Cortex of kidney (tissue), 1 donor: ENCODE measurements around the gene KCNMA1.

ENCODE experiments used
- DNase-seq: peaks from one replicate; lab custom pipeline; 2025; lab: John Stamatoyannopoulos, UW

The KCNMA1 gene

DNA sequence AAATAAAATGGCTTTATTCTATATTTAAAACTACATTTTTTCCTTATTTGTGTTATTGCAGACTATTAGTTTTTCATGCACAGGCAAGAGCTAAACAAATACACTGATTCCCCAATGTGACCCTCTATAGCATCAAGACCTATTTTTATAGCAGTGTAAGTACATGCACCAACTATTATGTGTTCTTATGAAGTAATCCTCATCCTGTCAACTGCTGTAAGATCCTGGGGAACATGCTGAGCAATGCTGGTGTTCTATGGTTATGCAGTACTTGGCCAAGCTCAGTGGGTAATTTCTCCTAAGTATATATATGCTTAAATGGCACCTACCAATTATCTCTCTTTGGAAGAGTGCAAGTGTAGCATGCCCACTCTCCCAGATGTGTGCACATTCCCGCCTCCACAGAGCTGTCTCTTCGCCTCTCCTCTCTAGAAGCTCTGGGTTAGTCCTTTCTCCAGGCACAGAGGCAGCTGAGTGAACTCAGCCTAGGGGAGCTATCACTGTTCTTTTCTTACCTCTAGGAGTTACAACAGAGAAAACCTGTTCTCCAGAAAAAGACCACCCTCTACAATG is 428.8 kb downstream of the KCNMA1 start:
- DNase-seq, result no peak

DNA sequence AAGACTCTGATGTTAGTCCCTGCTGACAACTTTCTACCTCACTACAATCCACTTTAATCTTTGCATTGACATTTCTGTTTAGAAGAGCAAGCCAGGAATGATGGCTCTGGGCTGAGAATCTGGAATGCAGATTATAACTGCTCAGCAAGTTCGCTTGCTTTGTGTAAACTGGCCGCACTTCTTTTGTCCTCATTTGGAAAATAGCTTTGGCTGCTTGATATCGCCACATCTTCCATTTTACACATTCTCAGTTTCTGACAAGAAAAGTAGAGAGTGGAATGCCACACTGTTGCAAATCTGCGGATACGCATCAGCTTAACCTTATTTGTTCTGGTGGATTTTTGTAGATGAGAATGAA is 429.8 kb downstream of the KCNMA1 start:
- DNase-seq, result no peak

- no peak for DNase-seq
These were observed 430.3 kb downstream of the KCNMA1 start for GRCh38 chr10:77207182-77207827.

- no peak for DNase-seq
These were observed 432.5 kb downstream of the KCNMA1 start for GRCh38 chr10:77205135-77205534.

- no peak for DNase-seq
These were observed 433.4 kb downstream of the KCNMA1 start for GRCh38 chr10:77204171-77204570.

DNA sequence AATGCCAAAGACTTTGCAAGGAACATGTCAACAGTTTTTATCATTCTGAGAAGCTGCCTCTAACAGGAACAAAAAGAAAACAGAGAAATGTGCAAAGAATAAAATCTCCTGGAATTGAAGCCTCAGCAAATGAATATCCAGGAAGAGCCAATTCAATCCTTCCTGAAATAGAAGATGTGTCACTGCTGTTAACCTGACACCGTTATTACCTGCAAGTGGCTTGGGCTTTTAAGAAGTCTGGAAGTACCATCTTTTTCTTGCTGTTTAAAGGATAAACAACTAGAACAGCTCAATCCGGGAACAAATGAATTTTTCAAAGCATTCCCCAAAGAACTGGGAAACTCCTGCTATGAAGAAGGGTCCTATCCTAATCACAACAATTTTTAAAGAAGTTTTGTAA is 434.8 kb downstream of the KCNMA1 start:
- DNase-seq, result no peak

GRCh38 chr10:77201135-77202106 is 436.2 kb downstream of the KCNMA1 start:
- no peak for DNase-seq

GRCh38 chr10:77197544-77197943 is 440.1 kb downstream of the KCNMA1 start:
- DNase-seq, result no peak

- no peak for DNase-seq
These were observed 441.0 kb downstream of the KCNMA1 start for GRCh38 chr10:77196614-77197013.

DNA sequence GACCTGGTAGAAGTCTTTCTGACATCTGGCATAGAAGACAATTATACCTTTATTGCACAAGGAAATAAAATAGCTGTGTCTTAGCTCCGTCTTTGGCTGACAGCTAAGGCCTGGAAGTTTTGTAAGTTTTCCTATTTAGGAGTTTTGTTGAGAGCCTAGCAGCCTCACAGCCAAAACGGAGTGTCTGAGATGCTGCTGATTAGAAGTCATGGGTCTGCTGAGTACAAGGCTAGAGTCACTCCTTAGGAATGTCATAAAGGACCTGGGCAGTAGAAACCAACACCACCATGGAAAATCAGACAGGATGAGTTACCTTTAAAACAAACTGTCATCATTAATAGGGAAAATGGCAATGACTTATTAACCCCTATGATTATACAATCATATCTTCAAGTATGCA is 442.5 kb downstream of the KCNMA1 start:
- DNase-seq, result no peak

DNA sequence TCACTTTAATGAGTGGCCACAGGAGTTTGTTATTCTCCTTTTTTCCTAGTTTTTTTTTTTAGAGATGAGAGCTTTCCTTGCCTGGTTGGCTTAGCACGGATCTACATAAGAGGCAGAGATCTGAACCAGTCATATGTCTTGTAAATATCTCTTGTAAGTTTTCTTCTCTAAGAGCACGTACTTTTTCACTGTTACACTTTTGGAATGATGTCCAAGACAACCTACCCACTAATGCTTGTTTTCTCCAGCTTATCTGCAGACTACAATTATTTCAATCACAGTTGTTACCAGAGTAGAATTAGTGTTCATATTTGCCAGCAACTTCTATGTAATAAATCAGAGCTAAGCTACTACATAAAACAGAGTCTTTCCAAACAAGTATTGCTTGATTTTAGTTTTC is 444.6 kb downstream of the KCNMA1 start:
- no peak for DNase-seq

DNA sequence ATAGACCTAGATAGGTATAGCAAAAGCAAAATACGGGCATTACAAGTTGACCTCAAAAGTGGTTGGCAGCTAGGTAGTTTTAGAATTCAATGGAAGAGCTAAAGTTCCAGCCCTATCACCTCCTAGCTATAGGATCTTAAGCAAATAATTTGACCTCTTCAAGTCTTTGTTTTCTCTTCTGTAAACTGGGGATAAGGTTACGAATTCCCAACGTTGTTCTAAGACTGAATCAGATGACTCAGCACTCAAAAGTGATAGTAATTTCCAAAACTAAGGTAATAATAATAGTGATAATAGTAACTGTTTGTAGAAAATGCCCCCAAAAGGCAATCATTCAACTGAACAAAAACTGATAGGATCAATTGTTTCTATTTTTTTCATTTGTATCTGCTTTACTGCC is 445.2 kb downstream of the KCNMA1 start:
- DNase-seq, result no peak

DNA sequence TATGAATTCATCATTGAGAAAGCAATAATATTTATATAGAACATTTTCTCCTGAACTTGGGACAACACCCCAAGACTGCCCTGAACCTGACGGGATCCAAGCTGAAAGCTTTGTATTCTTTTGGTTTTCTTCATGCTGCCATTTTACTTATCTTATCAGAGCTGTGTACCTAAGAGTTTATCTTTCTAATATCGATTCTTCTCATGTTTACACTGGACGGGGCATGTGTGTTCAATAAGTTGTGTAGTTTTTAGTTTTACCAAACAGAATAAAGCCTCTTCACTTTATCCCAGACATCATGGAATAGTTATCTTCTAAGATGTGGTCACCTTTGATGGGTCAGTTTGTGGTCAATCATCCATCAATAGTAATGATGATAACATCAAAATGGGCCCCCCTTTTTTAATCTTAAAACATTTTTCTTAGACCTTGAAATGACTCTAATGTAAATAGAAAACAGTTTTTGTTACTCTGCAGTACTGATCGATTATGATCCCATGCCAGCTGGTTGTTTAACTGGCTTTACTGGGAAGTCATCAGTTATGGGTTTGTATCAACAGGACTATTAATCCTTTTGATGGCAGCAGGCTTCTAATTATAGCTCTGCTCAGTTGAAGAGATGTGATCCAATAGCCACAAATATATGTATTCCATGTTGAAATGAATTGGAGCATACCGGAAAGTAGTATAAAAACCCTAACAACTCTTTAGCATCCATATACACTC is 446.1 kb downstream of the KCNMA1 start:
- no peak for DNase-seq

DNA sequence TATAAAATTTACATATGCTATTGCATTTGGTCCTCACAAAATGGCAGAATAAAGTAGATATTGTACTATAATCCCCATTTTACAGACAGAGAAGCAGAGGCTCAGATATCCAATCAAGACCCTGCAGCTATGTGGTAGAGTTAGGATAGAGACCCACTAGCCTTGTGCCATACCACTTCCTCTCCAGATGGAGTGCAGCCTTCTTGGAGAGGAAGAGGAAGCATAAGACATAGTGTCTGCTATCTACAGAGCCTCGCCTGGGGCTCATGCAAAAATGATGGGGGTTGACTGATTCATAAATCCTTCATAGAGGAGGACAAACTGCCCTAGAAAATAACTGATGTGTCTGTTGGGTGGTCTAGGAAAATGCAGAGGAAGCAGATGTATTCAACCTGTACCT is 447.3 kb downstream of the KCNMA1 start:
- no peak for DNase-seq

DNA sequence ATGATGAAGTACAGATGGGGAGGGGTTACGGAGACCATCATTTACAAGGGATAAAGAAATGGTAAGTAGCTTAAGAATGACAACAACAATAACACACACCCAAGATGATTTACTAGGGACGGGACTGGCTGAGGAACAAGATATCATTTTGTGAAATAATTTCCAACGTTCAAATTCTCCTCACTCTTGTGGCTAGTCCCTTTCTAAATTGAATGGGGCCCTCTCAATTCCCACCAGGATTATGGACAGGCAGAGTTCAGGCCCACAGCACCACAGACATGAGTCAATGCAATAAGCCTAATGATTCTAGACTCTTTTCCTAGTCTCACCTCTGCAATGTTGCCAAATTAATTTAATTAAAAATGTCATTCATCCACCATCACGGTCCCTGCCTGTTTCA is 448.1 kb downstream of the KCNMA1 start:
- DNase-seq, result no peak

DNA sequence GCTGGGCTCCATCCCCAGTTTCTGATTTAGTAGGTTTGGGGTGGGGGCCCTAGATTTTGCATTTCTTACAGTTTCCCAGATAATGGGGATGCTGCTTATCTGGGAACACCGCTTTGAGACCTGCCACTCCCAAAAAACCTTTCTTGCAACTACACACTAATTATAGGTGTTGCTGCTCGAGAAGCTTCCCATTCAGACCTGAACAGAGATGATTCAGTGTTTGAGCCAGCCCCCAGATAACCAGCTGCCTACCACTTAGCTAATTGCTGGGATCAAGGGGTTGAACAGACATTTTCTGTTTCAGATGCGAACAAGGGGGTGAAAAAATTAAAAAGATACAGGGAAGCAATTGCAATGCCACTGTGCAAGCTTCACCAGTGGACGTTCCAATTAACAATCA is 448.5 kb downstream of the KCNMA1 start:
- no peak for DNase-seq

- no peak for DNase-seq
These were observed 449.1 kb downstream of the KCNMA1 start for GRCh38 chr10:77188521-77188920.

DNA sequence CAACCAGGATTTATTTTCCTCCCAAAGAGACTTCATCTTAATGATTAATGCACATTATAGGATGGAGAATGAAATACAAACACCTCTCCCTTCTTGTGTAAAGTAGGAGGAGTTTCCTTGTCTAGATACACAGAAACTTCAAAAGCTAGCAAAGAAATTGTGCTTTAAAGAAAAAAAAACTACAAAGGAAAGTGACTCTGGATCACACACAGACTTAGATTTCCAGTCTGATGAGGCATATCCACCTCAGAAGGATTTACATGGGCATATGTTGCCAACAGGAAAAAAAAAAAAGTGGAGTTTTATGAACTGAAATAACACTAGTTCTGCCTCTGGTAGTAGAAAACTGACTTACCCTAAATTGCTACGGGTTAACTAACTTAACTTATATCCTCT is 449.6 kb downstream of the KCNMA1 start:
- no peak for DNase-seq

DNA sequence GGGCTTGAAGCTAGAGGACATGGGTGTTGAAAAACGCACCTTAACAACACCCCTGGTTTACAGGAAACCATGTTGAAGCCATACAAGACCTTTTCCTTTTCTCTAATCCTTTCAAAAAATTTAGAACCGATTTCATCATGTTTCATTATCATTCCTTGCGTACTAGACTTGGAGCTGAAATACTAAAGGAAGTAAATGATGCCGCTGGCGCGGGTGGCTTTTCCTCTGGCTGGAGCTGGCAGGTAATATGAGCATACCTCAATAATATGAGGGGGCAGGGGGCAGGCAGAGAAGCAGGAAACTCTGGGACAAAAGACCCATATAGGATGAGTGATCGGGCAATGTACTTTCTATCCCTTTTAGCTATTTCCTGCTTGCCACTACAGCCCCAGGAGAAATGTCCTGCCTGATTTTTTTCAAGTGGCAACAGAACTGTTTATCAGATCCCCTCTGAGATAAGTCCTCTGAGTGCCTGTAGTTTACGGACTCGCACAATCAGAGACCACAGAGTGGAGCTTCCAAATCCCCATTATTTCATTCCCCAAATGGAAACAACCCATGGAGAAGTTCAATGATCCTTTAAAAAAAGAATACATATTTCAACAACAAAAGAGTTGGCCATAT is 450.1 kb downstream of the KCNMA1 start:
- DNase-seq, result no peak

DNA sequence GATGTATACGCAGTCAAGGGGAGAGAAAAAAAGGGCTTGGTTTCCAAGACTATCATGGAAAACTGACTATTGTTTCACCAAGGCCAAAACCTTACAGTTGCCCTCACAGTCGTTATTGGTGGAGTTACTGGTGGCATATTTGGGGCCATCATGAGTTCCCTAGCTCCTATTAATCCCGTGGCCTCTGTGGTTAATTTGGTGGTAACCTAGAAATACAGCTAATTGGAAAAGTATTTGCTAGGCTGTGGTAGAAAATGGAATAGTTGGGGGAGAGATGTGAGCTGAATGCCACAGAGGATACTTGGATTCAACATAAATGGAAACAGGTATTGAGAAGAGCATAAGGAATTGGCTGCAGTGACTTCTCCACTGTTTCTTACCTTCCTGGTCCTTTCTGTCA is 450.7 kb downstream of the KCNMA1 start:
- no peak for DNase-seq

GRCh38 chr10:77185696-77186095 is 451.9 kb downstream of the KCNMA1 start:
- no peak for DNase-seq

GRCh38 chr10:77182803-77183202 is 454.8 kb downstream of the KCNMA1 start:
- no peak for DNase-seq
